ENCODE data around the gene RHNO1. TPM values are rescaled to one million over a fixed set of nuclear protein-coding genes. Genes with fewer than 3 reads are reported as not detected.

RHNO1 gene
- total and polyA plus RNA-seq, 2 donors (not counting 1 experiment from before 2014, with no cell fraction given) = 29.7 to 33.2 TPM

DNA sequence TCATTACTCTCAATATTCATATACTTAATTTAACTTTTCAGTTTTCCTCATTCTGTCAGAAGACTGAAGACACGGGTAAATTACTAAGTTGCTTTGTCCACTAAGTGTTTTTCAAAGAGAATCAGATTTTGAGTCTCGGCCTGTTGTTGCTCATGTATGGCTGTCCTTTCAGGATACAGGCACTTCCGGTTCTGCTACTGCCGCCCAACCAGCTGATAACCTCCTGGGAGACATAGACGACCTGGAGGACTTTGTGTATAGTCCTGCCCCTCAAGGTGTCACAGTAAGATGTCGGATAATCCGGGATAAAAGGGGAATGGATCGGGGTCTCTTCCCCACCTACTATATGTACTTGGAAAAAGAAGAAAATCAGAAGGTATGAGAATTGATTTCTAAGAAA is 53.8 kb downstream of the RHNO1 start:
- Histone ChIP-seq H3K4me1 (ENCODE audit: control insufficient read depth, extremely low read depth, insufficient read depth, low read length) (no peaks in the 10 kb centered on the region), H3K4me3 (replicated peaks in 1 of 4; ENCODE audit: control extremely low read depth in 1 of 4, insufficient read depth in 1 of 4, low read depth in 3 of 4, low read length in 4 of 4) (no peak overlapping the region), H3K9ac (ENCODE audit: insufficient read depth, low read length) (no peak overlapping the region), H4K20me1 (ENCODE audit: control insufficient read depth, extremely low read depth, insufficient read depth, low read length) (no peaks in the 10 kb centered on the region), H3K9me3 (ENCODE audit: control insufficient read depth, insufficient read depth, low read depth, low read length) (no peaks in the 10 kb centered on the region), H3K79me2 (ENCODE audit: control insufficient read depth, insufficient read depth, low read length) (no peaks in the 10 kb centered on the region), H3K27ac (ENCODE audit: insufficient read depth, low read length) (no peak overlapping the region), H3K36me3 (ENCODE audit: control insufficient read depth, insufficient read depth, low read length) (peaks cover 6% of the 10 kb centered on the region), H3K4me2 (ENCODE audit: extremely low read depth, insufficient read depth, low read length) (no peak overlapping the region), H2AFZ (ENCODE audit: low read length) (no peak overlapping the region), H3K27me3 (ENCODE audit: control insufficient read depth, insufficient read depth, low read length) (no peaks in the 10 kb centered on the region)
- no peak for DNase-seq (ENCODE audit: low read depth in 2 of 2)
- no peak for TF ChIP-seq CTCF (conservative IDR thresholded peaks at IDR 0.05 in 1 of 2, IDR thresholded peaks at IDR 0.05 in 1 of 2; ENCODE audit: low read depth in 1 of 2, low read length in 2 of 2)
- no peak for TF ChIP-seq EZH2 (IDR thresholded peaks at IDR 0.05; ENCODE audit: low read length, missing control alignments)

- Histone ChIP-seq H3K36me3 (ENCODE audit: control insufficient read depth, insufficient read depth, low read length) (peaks cover 11% of the 10 kb centered on the region), H3K27me3 (ENCODE audit: control insufficient read depth, insufficient read depth, low read length) (no peaks in the 10 kb centered on the region), H4K20me1 (ENCODE audit: control insufficient read depth, extremely low read depth, insufficient read depth, low read length) (no peaks in the 10 kb centered on the region), H3K27ac (ENCODE audit: insufficient read depth, low read length) (no peak overlapping the region), H3K79me2 (ENCODE audit: control insufficient read depth, insufficient read depth, low read length) (no peaks in the 10 kb centered on the region), H3K9ac (ENCODE audit: insufficient read depth, low read length) (no peak overlapping the region), H3K4me2 (ENCODE audit: extremely low read depth, insufficient read depth, low read length) (no peak overlapping the region), H3K9me3 (ENCODE audit: control insufficient read depth, insufficient read depth, low read depth, low read length) (no peaks in the 10 kb centered on the region), H3K4me1 (ENCODE audit: control insufficient read depth, extremely low read depth, insufficient read depth, low read length) (no peaks in the 10 kb centered on the region), H3K4me3 (replicated peaks in 1 of 4; ENCODE audit: control extremely low read depth in 1 of 4, insufficient read depth in 1 of 4, low read depth in 3 of 4, low read length in 4 of 4) (no peak overlapping the region), H2AFZ (ENCODE audit: low read length) (no peak overlapping the region)
- TF ChIP-seq EZH2 (IDR thresholded peaks at IDR 0.05; ENCODE audit: low read length, missing control alignments) = no peak
- no peak for TF ChIP-seq CTCF (conservative IDR thresholded peaks at IDR 0.05 in 1 of 2, IDR thresholded peaks at IDR 0.05 in 1 of 2; ENCODE audit: low read depth in 1 of 2, low read length in 2 of 2)
- no peak for DNase-seq (ENCODE audit: low read depth in 2 of 2)
These were observed 56.6 kb downstream of the RHNO1 start for GRCh38 chr12:2933586-2933985.

DNA sequence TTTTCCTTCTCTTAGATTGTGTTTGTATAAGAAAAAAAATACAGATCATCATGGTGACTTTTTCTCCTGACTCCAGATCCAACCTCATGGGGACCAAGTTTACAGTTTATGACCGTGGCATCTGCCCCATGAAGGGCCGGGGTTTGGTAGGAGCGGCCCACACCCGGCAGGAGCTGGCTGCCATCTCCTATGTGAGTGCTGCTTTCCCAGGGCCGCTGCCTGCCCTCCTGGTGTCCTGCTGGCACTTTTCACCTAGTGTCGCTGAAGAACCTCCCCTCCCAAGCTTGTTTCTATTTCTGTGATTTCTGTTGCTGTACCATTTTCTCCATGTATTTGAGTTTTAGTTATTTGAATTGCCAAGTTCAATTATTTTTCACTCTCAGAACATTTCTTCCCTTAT is 57.3 kb downstream of the RHNO1 start:
- Histone ChIP-seq H3K9me3 (ENCODE audit: control insufficient read depth, insufficient read depth, low read depth, low read length) (no peaks in the 10 kb centered on the region), H3K4me2 (ENCODE audit: extremely low read depth, insufficient read depth, low read length) (no peak overlapping the region), H3K27me3 (ENCODE audit: control insufficient read depth, insufficient read depth, low read length) (no peaks in the 10 kb centered on the region), H3K27ac (ENCODE audit: insufficient read depth, low read length) (no peak overlapping the region), H4K20me1 (ENCODE audit: control insufficient read depth, extremely low read depth, insufficient read depth, low read length) (no peaks in the 10 kb centered on the region), H3K9ac (ENCODE audit: insufficient read depth, low read length) (no peak overlapping the region), H2AFZ (ENCODE audit: low read length) (no peak overlapping the region), H3K36me3 (ENCODE audit: control insufficient read depth, insufficient read depth, low read length) (peaks cover 11% of the 10 kb centered on the region), H3K4me3 (replicated peaks in 1 of 4; ENCODE audit: control extremely low read depth in 1 of 4, insufficient read depth in 1 of 4, low read depth in 3 of 4, low read length in 4 of 4) (no peak overlapping the region), H3K4me1 (ENCODE audit: control insufficient read depth, extremely low read depth, insufficient read depth, low read length) (no peaks in the 10 kb centered on the region), H3K79me2 (ENCODE audit: control insufficient read depth, insufficient read depth, low read length) (no peaks in the 10 kb centered on the region)
- TF ChIP-seq EZH2 (IDR thresholded peaks at IDR 0.05; ENCODE audit: low read length, missing control alignments) (no peak), CTCF (conservative IDR thresholded peaks at IDR 0.05 in 1 of 2, IDR thresholded peaks at IDR 0.05 in 1 of 2; ENCODE audit: low read depth in 1 of 2, low read length in 2 of 2) (no peak)
- no peak for DNase-seq (ENCODE audit: low read depth in 2 of 2)
